COR-L47 (cell line): ENCODE measurements around the gene PABPC5.

ENCODE experiments used
- DNase-seq: peaks from one replicate; lab custom pipeline; 2025; lab: John Stamatoyannopoulos, UW

PABPC5 gene

GRCh38 chrX:91434351-91435168 is at the start of gene PABPC5:
Gene PABPC5, plus strand, starts transcription at chrX:91434839. Its CDS starts 739 bp downstream, at chrX:91435578.
- no peak for DNase-seq

- no peak for DNase-seq
Observed at GRCh38 chrX:91389026-91389425, 45.6 kb upstream of the PABPC5 start.

GRCh38 chrX:91414713-91415112 is 19.9 kb upstream of the PABPC5 start:
- no peak for DNase-seq

GRCh38 chrX:91435395-91435794 is 756 bp downstream of the PABPC5 start:
- no peak for DNase-seq
